ENCODE measurements around the gene SORL1. TPM values are rescaled to one million over a fixed set of nuclear protein-coding genes. Genes with fewer than 3 reads are reported as not detected.

The SORL1 gene
- total RNA-seq, 1 donor from 2014 or later, result 4.6 TPM

DNA sequence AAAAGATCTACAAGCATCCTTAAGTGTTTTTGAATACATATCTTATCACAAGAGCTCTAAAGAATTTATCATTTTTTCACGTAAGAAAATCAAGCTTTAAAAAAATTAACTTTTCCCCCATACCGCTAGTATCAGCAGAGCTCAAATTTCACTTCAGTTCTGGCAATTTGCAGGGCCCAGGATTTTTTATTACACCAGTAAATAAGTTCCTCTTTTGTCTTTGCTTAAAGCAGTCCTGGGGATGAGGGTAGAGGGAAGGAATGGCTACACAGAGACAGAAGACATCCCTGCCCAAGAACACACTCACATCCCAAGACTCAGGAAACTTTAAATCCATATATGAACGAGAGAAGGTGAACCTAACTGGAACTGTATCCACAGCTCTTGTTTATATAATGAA, 22.6 kb upstream of the SORL1 start:
- Mint-ChIP-seq H3K27me3 (ENCODE audit: unreplicated experiment) (peaks cover 1% of the 10 kb centered on the region), H3K27ac (ENCODE audit: unreplicated experiment) (no peak overlapping the region), H3K9me3 (ENCODE audit: unreplicated experiment) (no peaks in the 10 kb centered on the region), H3K36me3 (ENCODE audit: low read depth, unreplicated experiment) (no peaks in the 10 kb centered on the region), H3K4me3 (ENCODE audit: unreplicated experiment) (no peak overlapping the region), H3K4me1 (ENCODE audit: unreplicated experiment) (peaks cover 4% of the 10 kb centered on the region)
- no peak for DNase-seq (ENCODE audit: low spot score)
- TF ChIP-seq, protein P1, sequence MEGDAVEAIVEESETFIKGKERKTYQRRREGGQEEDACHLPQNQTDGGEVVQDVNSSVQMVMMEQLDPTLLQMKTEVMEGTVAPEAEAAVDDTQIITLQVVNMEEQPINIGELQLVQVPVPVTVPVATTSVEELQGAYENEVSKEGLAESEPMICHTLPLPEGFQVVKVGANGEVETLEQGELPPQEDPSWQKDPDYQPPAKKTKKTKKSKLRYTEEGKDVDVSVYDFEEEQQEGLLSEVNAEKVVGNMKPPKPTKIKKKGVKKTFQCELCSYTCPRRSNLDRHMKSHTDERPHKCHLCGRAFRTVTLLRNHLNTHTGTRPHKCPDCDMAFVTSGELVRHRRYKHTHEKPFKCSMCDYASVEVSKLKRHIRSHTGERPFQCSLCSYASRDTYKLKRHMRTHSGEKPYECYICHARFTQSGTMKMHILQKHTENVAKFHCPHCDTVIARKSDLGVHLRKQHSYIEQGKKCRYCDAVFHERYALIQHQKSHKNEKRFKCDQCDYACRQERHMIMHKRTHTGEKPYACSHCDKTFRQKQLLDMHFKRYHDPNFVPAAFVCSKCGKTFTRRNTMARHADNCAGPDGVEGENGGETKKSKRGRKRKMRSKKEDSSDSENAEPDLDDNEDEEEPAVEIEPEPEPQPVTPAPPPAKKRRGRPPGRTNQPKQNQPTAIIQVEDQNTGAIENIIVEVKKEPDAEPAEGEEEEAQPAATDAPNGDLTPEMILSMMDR (IDR thresholded peaks at IDR 0.05; ENCODE audit: unreplicated experiment), result no peak

DNA sequence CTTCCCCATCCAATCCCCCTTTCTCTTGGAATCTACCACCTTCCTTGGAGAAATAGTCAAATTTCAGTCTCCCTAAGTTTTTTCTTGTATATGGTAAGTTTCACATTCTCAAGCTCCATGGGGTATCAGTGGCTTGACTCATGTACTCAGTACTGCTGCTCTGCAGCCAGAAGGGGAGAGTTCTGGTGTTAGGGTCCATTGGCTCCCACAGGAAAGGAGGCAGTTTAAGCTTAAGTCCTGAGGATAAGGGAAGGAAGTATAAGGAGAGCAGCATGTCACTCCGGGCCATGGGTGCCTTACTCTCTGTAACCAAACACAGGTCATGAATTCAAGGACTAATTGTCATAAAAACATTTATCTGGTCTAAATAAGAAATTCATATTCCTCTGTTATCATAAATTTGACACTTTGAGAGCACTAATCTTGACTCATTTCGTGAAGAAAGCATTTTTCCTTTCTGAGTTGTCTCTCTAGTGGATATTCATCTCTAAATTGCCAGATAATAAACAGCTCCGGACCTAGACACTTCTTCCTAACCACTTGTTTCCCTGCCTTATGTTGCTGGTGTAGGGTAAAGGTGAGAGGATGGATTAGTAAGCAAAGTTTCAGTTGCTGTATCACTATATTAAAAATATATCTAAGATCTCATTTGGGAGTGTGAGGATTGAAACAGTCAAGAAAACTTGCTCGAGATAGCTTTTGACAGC, 20.1 kb upstream of the SORL1 start:
- DNase-seq (ENCODE audit: low spot score), result no peak

DNA sequence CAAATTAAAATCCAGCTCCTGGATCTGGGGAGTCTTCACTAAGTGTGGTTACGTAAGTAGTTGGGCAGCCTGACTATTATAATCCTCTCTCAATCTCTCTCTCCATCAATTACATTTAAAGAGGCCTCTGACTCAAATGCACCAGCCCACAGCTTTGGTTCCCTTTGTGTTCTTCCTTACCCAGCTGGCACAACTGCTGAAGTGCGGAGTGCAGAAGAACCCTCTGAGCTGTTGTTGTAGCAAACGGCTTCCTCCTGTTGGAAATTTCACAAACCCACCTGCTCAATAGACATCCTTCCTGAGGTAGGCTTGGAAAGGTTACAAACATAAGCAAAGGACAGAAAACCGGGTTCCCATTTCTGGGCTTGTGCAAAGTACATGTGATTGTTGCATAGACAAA, 17.0 kb upstream of the SORL1 start:
- peaks cover 18% of the 10 kb centered on the region for H3K4me1 Mint-ChIP-seq (ENCODE audit: unreplicated experiment)
- H3K27me3 Mint-ChIP-seq (ENCODE audit: unreplicated experiment), result peaks cover 4% of the 10 kb centered on the region
- no peaks in the 10 kb centered on the region for H3K9me3 Mint-ChIP-seq (ENCODE audit: unreplicated experiment)
- H3K4me3 Mint-ChIP-seq (ENCODE audit: unreplicated experiment), result no peak overlapping the region
- TF ChIP-seq, protein P1 (IDR thresholded peaks at IDR 0.05; ENCODE audit: unreplicated experiment), result no peak
- no peak overlapping the region for H3K27ac Mint-ChIP-seq (ENCODE audit: unreplicated experiment)
- DNase-seq (ENCODE audit: low spot score), result no peak
- no peaks in the 10 kb centered on the region for H3K36me3 Mint-ChIP-seq (ENCODE audit: low read depth, unreplicated experiment)

More for the DNA sequence above, 20.1 kb upstream of the SORL1 start:
- H3K9me3 Mint-ChIP-seq (ENCODE audit: unreplicated experiment), result no peaks in the 10 kb centered on the region
- TF ChIP-seq, protein P1 (IDR thresholded peaks at IDR 0.05; ENCODE audit: unreplicated experiment), result no peak
- H3K4me3 Mint-ChIP-seq (ENCODE audit: unreplicated experiment), result no peak overlapping the region
- peaks cover 7% of the 10 kb centered on the region for H3K4me1 Mint-ChIP-seq (ENCODE audit: unreplicated experiment)
- H3K27me3 Mint-ChIP-seq (ENCODE audit: unreplicated experiment), result no peaks in the 10 kb centered on the region
- no peak overlapping the region for H3K27ac Mint-ChIP-seq (ENCODE audit: unreplicated experiment)
- no peaks in the 10 kb centered on the region for H3K36me3 Mint-ChIP-seq (ENCODE audit: low read depth, unreplicated experiment)

DNA sequence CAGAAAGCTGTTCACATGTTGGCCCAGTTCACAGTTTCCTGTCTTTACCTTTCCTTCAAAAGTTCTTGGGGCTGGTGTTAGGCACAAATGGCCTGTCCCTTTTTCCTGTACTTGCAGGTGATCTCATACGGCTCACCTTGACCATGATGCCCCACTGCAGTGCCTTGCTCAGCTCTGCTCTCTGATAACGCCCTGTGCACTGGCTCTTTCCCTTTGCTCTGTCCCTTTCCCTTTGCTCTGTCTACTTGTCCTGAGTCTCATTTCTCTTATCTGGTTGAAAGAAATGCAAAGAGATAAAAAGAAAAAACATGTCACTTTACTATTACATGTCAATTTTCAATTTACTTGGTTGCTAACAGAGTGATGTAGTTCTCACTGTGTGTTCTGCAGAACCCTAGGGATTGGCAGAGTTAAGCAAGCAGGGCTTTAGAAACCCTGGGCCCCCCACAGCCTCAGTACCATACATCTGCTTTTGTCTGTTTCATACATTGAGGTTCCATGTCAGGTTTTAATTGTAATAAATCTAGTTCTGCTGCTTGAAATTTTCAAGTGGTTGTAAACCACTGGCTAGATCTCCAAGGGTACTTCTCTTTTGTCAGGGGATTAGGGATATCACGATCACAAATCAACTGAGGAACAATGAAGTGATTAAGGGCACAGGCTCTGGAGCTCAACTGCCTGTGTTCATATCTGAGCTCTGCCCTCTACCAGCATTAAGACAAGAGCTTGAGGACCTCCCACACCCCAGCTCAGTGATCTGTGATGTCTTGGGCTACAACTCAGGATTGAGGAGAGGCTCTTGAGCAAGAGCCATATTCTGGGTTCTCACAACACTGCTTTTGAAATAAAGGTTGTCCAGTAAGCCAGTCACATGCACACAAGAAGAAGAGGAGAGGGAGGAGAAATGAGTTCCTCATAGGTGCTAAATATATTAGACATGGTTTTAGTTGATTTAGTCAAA, 16.3 kb upstream of the SORL1 start:
- H3K27me3 Mint-ChIP-seq (ENCODE audit: unreplicated experiment), result peaks cover 4% of the 10 kb centered on the region
- no peak overlapping the region for H3K27ac Mint-ChIP-seq (ENCODE audit: unreplicated experiment)
- no peak overlapping the region for H3K4me3 Mint-ChIP-seq (ENCODE audit: unreplicated experiment)
- no peaks in the 10 kb centered on the region for H3K36me3 Mint-ChIP-seq (ENCODE audit: low read depth, unreplicated experiment)
- H3K4me1 Mint-ChIP-seq (ENCODE audit: unreplicated experiment), result peaks cover 18% of the 10 kb centered on the region
- H3K9me3 Mint-ChIP-seq (ENCODE audit: unreplicated experiment), result no peaks in the 10 kb centered on the region
- TF ChIP-seq, protein P1 (IDR thresholded peaks at IDR 0.05; ENCODE audit: unreplicated experiment), result no peak
- no peak for DNase-seq (ENCODE audit: low spot score)
